Measurements from ENCODE around the gene ITPK1.

DNA sequence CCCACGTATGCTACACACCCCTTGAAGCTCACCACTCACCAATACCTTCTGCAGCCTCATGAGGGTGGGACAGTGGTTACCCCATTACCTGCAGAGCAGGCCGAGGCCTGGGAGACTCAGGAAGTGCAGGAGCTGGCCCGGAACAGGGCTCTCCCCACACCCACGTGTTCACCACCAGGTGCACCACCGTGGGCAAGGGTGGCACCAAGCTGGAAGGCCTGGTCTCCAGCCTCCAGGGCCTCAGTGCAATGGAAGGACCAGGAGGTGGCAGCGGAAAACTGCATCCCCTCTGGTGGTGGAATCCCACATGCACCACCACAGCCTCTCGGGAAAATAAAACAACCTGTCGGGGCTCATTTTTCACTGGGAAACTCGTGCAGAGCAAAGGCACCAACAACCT is 36.4 kb downstream of the ITPK1 start:
- TF ChIP-seq POLR2AphosphoS5 (IDR thresholded peaks at IDR 0.05; ENCODE audit: low read depth) (no peak), EZH2 (IDR thresholded peaks at IDR 0.05; ENCODE audit: low read depth, unreplicated experiment) (no peak), CREB1 (CRISPR knock-in tag; IDR thresholded peaks at IDR 0.05; ENCODE audit: low read depth) (no peak), EZH2phosphoT487 (IDR thresholded peaks at IDR 0.05; ENCODE audit: unreplicated experiment) (no peak), JUNB (IDR thresholded peaks at IDR 0.05; ENCODE audit: unreplicated experiment) (no peak)
- TF ChIP-seq, protein P1, sequence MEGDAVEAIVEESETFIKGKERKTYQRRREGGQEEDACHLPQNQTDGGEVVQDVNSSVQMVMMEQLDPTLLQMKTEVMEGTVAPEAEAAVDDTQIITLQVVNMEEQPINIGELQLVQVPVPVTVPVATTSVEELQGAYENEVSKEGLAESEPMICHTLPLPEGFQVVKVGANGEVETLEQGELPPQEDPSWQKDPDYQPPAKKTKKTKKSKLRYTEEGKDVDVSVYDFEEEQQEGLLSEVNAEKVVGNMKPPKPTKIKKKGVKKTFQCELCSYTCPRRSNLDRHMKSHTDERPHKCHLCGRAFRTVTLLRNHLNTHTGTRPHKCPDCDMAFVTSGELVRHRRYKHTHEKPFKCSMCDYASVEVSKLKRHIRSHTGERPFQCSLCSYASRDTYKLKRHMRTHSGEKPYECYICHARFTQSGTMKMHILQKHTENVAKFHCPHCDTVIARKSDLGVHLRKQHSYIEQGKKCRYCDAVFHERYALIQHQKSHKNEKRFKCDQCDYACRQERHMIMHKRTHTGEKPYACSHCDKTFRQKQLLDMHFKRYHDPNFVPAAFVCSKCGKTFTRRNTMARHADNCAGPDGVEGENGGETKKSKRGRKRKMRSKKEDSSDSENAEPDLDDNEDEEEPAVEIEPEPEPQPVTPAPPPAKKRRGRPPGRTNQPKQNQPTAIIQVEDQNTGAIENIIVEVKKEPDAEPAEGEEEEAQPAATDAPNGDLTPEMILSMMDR (conservative IDR thresholded peaks at IDR 0.05; ENCODE audit: low read depth in 2 of 2), result peak; percentile 15 to 34; a peak in 1 of 4 replicates

All from GM23338 (cell line).